Activated CD8-positive, alpha-beta T cell treated with anti-CD3 and anti-CD28 coated beads for 36 hours (primary cell): ENCODE measurements around the gene DNHD1. TPM values are rescaled to one million over a fixed set of nuclear protein-coding genes. Genes with fewer than 3 reads are reported as not detected.

Experiments used
- ATAC-seq: fragments of 200-7000 bp; cut with Tn5 transposase; one replicate; pipeline ENCODE4 v1.10.0; 2021; ENCODE audit warnings: mild to moderate bottlenecking, moderate library complexity
- CTCF ChIA-PET: fragments of 350-600 bp; sonication (Branson Sonifier 250); formaldehyde crosslinking; loops from one replicate; lab custom pipeline; 2021; ENCODE audit warnings: antibody characterized with exemption; lab: Charles Lee
- POLR2A ChIA-PET: fragments of 350-600 bp; sonication (Branson Sonifier 250); formaldehyde crosslinking; loops from one replicate; lab custom pipeline; 2021; ENCODE audit warnings: antibody characterized with exemption; lab: Charles Lee
- DNase-seq: peaks from one replicate; pipeline ENCODE4 v3.0.0-alpha.2; 2020
- H3K27ac Mint-ChIP-seq: one replicate; pipeline ENCODE4 v1.8.0; 2021; ENCODE audit warnings: mild to moderate bottlenecking, mixed read lengths
- H3K27me3 Mint-ChIP-seq: one replicate; pipeline ENCODE4 v1.8.0; 2021; ENCODE audit warnings: mixed read lengths
- H3K36me3 Mint-ChIP-seq: one replicate; pipeline ENCODE4 v1.8.0; 2021; ENCODE audit warnings: low read depth, mixed read lengths
- H3K4me1 Mint-ChIP-seq: one replicate; pipeline ENCODE4 v1.8.0; 2021; ENCODE audit warnings: low read depth, mixed read lengths
- H3K4me3 Mint-ChIP-seq: one replicate; pipeline ENCODE4 v1.8.0; 2021; ENCODE audit warnings: mild to moderate bottlenecking, moderate library complexity, mixed read lengths
- H3K9me3 Mint-ChIP-seq: one replicate; pipeline ENCODE4 v1.8.0; 2021; ENCODE audit warnings: mixed read lengths
- CTCF ChIP-seq: fragments of 200-600 bp; IDR thresholded peaks from one replicate; pipeline ENCODE4 v1.8.0; 2022; ENCODE audit warnings: antibody characterized with exemption, mild to moderate bottlenecking
- intact Hi-C: fragments of 100-400 bp; cut with micrococcal nuclease; formaldehyde crosslinking; loops from one replicate; pipeline ENCODE4 v1.10.0; 2022
- total RNA-seq, 2 experiments: library from RNA; stranded (reverse); gene quantifications; one replicate each; pipeline ENCODE4 v1.2.3, GENCODE V29; 2021

DNHD1 gene
- total RNA-seq, 2 experiments from 2014 or later: 27.5 to 28.2 TPM

- H3K27ac Mint-ChIP-seq: peak overlapping the region; percentile 40
- ATAC-seq: peak; percentile 68
- ChIA-PET CTCF (interaction anchor here (0.9 to 3.3 kb wide), 7 partner anchors 8 to 160 kb away, joined by 3 to 12 read pairs (median 4); partner anchors contain the start of gene MRPL17), POLR2A (interaction anchor here (0.7 to 2.6 kb wide), 3 partner anchors 10 to 42 kb away, joined by 3 to 8 read pairs (median 3); partner anchors contain the start of genes ARFIP2 and TIMM10B)
- intact Hi-C loops: no loop called here
- H3K9me3 Mint-ChIP-seq: no peaks in the 10 kb centered on the region
- no peak for TF ChIP-seq CTCF
- peaks cover 46% of the 10 kb centered on the region for H3K4me1 Mint-ChIP-seq
- no peak overlapping the region for H3K4me3 Mint-ChIP-seq
- DNase-seq: no peak
- no peaks in the 10 kb centered on the region for H3K27me3 Mint-ChIP-seq
- H3K36me3 Mint-ChIP-seq: peaks cover 43% of the 10 kb centered on the region
These were observed 26.2 kb downstream of the DNHD1 start for GRCh38 chr11:6523253-6523652.

- Mint-ChIP-seq H3K27ac (peak overlapping the region; percentile 88), H3K36me3 (peaks cover 34% of the 10 kb centered on the region), H3K4me1 (peaks cover 46% of the 10 kb centered on the region), H3K9me3 (no peaks in the 10 kb centered on the region), H3K4me3 (peak overlapping the region; percentile 47), H3K27me3 (no peaks in the 10 kb centered on the region)
- POLR2A ChIA-PET: interaction anchor here (1.0 kb wide), 1 partner anchor 44 kb away, joined by 4 read pairs; no protein-coding TSS in a partner anchor
- TF ChIP-seq CTCF: no peak
- ATAC-seq: peak; percentile 63
- intact Hi-C loops: no loop called here
- DNase-seq: peak; percentile 17
- CTCF ChIA-PET: interaction anchor here (1.4 to 3.3 kb wide), 3 partner anchors 21 to 157 kb away, joined by 6 to 12 read pairs (median 9); partner anchors contain the start of gene MRPL17
These were observed 29.5 kb downstream of the DNHD1 start for GRCh38 chr11:6526411-6527135.

- ChIA-PET POLR2A (interaction anchor here (1.8 kb wide), 1 partner anchor 17 kb away, joined by 4 read pairs; no protein-coding TSS in a partner anchor), CTCF (interaction anchor here (0.7 to 4.7 kb wide), 11 partner anchors 10 to 229 kb away, joined by 3 to 40 read pairs (median 4); partner anchors contain the start of genes MRPL17 and TAF10)
- DNase-seq (no peak), ATAC-seq (no peak)
- Mint-ChIP-seq H3K4me3 (no peak overlapping the region), H3K27me3 (no peaks in the 10 kb centered on the region), H3K4me1 (peaks cover 31% of the 10 kb centered on the region), H3K36me3 (peaks cover 25% of the 10 kb centered on the region), H3K27ac (no peak overlapping the region), H3K9me3 (no peaks in the 10 kb centered on the region)
- intact Hi-C loops: no loop called here
- no peak for TF ChIP-seq CTCF
These were observed 32.2 kb downstream of the DNHD1 start for GRCh38 chr11:6529266-6529665.

- ChIA-PET CTCF (interaction anchor here (0.6 to 4.7 kb wide), 43 partner anchors 8 to 235 kb away, joined by 3 to 40 read pairs (median 4); partner anchors contain the start of genes APBB1, ARFIP2, MRPL17 and TIMM10B), POLR2A (interaction anchor here (0.7 to 1.2 kb wide), 5 partner anchors 11 to 150 kb away, joined by 3 to 6 read pairs (median 3); no protein-coding TSS in a partner anchor)
- no peak for TF ChIP-seq CTCF
- no peaks in the 10 kb centered on the region for H3K9me3 Mint-ChIP-seq
- peaks cover 17% of the 10 kb centered on the region for H3K4me1 Mint-ChIP-seq
- ATAC-seq (no peak), DNase-seq (no peak)
- H3K27me3 Mint-ChIP-seq: no peaks in the 10 kb centered on the region
- H3K4me3 Mint-ChIP-seq: no peak overlapping the region
- H3K27ac Mint-ChIP-seq: no peak overlapping the region
- H3K36me3 Mint-ChIP-seq: peaks cover 20% of the 10 kb centered on the region
- intact Hi-C loops: no loop called here
These were observed 33.8 kb downstream of the DNHD1 start for GRCh38 chr11:6530848-6531247.
